ENCODE data around the gene FUS. TPM values are rescaled to one million over a fixed set of nuclear protein-coding genes. Genes with fewer than 3 reads are reported as not detected.
A peak's percentile ranks its signal among the peaks of the same experiment; 100 is the strongest.

Gene FUS
- total and polyA plus RNA-seq, 7 experiments from 2014 or later: 177 to 956 (median 614) TPM

DNA sequence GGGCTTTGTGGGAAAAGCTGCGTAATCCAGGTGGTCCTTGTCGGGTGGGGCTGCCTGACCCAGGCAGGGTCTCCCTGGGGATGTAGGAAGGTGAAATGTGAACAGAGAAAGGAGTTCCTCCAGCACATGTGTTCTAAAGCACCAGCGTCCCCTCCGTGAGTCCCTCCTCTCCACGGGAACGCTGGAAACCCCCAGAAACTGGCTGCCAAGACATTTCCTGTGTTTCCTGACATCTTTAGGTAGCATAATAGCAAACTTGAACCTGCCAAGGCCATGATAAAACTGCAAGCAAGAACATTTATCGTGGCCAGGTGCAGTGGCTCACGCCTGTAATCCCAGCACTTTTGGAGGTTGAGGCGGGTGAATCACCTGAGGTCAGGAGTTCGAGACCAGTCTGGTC is 49.6 kb downstream of the FUS start:
- no peaks in the 10 kb centered on the region for H3K36me3 ChIP-seq (ENCODE audit: control insufficient read depth in 2 of 3, insufficient read depth in 3 of 3, low read length in 3 of 3)
- no peaks in the 10 kb centered on the region for H3K4me1 ChIP-seq (ENCODE audit: control insufficient read depth in 2 of 2, insufficient read depth in 2 of 2, low read length in 2 of 2)
- CTCF ChIA-PET: no interaction called here
- POLR2A ChIA-PET: no interaction called here
- no peak overlapping the region for H3K27ac ChIP-seq (ENCODE audit: low read depth, low read length)
- H3K36me3 Mint-ChIP-seq: peaks cover 0 to 5% (median 4%) of the 10 kb centered on the region in 5 donors
- no peak overlapping the region for H3K4me3 ChIP-seq (ENCODE audit: low read length)
- no peak overlapping the region for H3K4me3 Mint-ChIP-seq
- peaks cover 0 to 6% (median 4%) of the 10 kb centered on the region in 11 donors for H3K9me3 Mint-ChIP-seq
- peaks cover 0 to 8% (median 0%) of the 10 kb centered on the region in 7 donors for H3K4me1 Mint-ChIP-seq
- H3K27me3 ChIP-seq (ENCODE audit: control insufficient read depth in 2 of 2, insufficient read depth in 2 of 2, low read length in 2 of 2): no peaks in the 10 kb centered on the region
- intact Hi-C loops (cut with micrococcal nuclease): no loop called here
- H3K27ac Mint-ChIP-seq: peak overlapping the region in 1 of 9 donors; percentile 78
- DNase-seq: no peak
- H3K27me3 Mint-ChIP-seq: peaks cover 0 to 4% (median 0%) of the 10 kb centered on the region in 5 donors
- ATAC-seq: no peak
- H3K9me3 ChIP-seq (ENCODE audit: control insufficient read depth in 2 of 3, low read length in 3 of 3): no peaks in the 10 kb centered on the region

DNA sequence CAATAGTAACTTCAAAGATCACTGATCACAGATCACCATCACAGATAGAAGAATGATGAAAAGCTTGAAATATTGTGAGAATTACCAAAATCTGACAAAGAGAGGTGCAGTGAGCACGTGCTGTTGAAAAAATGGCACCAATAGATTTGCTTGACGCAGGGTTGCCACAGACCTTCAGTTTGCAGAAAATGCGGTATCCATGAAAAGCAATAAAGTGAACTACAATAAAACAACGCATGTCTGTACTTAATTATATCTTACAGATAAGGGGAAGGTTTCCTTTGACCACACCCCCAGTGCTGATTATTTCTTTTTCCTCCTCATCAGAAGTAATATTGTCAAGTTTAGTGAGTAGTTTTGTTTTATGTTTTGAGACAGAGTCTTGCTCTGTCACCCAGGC is 58.1 kb downstream of the FUS start:
- CTCF ChIA-PET: no interaction called here
- Histone ChIP-seq H3K4me3 (ENCODE audit: low read length) (no peak overlapping the region), H3K4me1 (ENCODE audit: control insufficient read depth in 2 of 2, insufficient read depth in 2 of 2, low read length in 2 of 2) (no peaks in the 10 kb centered on the region), H3K27me3 (ENCODE audit: control insufficient read depth in 2 of 2, insufficient read depth in 2 of 2, low read length in 2 of 2) (no peaks in the 10 kb centered on the region), H3K27ac (ENCODE audit: low read depth, low read length) (no peak overlapping the region), H3K36me3 (ENCODE audit: control insufficient read depth in 2 of 3, insufficient read depth in 3 of 3, low read length in 3 of 3) (no peaks in the 10 kb centered on the region), H3K9me3 (ENCODE audit: control insufficient read depth in 2 of 3, low read length in 3 of 3) (no peaks in the 10 kb centered on the region)
- peaks cover 0 to 10% (median 0%) of the 10 kb centered on the region in 7 donors for H3K4me1 Mint-ChIP-seq
- H3K36me3 Mint-ChIP-seq: peaks cover 0 to 6% (median 4%) of the 10 kb centered on the region in 5 donors
- POLR2A ChIA-PET: no interaction called here
- H3K27me3 Mint-ChIP-seq: peaks cover 0 to 2% (median 0%) of the 10 kb centered on the region in 5 donors
- intact Hi-C loops (cut with micrococcal nuclease): no loop called here
- no peak overlapping the region for H3K4me3 Mint-ChIP-seq
- H3K27ac Mint-ChIP-seq: no peak overlapping the region
- H3K9me3 Mint-ChIP-seq: peaks cover 0 to 12% (median 4%) of the 10 kb centered on the region in 11 donors
- ATAC-seq (no peak), DNase-seq (no peak)

Other genes with a start within 250 kb of the FUS start
- 10 to 100 TPM in 4 of 5 experiments, 1 to 10 TPM in 1; 6.0 to 29.8 (median 18.4) TPM for gene ORAI3, start 231.1 kb upstream of the FUS start, total RNA-seq
- 10 to 100 TPM; 10.3 to 17.8 TPM for gene ORAI3, start 231.1 kb upstream of the FUS start, polyA plus RNA-seq
- 10 to 100 TPM; 27.0 to 47.2 (median 36.8) TPM for gene SETD1A, start 222.4 kb upstream of the FUS start, total RNA-seq
- 1 to 10 TPM; 1.3 to 2.5 TPM for gene SETD1A, start 222.4 kb upstream of the FUS start, polyA plus RNA-seq
- gene HSD3B7, start 194.9 kb upstream of the FUS start, total RNA-seq: 1 to 10 TPM in 4 of 5 experiments, under 1 TPM in 1; 0.66 to 7.0 (median 3.3) TPM
- under 1 TPM in 1 of 2 donors, not detected in 1; 0.08 TPM for gene HSD3B7, start 194.9 kb upstream of the FUS start, polyA plus RNA-seq
- 1 to 10 TPM; 1.7 to 5.2 (median 4.2) TPM for gene STX1B, start 169.5 kb upstream of the FUS start, total RNA-seq
- gene STX1B, start 169.5 kb upstream of the FUS start, polyA plus RNA-seq: under 1 TPM; 0.37 to 0.51 TPM
- gene STX4, start 146.6 kb upstream of the FUS start, total RNA-seq: 100 to 1,000 TPM in 3 of 5 experiments, 10 to 100 TPM in 2; 77.9 to 114 (median 100) TPM
- 10 to 100 TPM; 23.1 to 33.1 TPM for gene STX4, start 146.6 kb upstream of the FUS start, polyA plus RNA-seq
- 10 to 100 TPM; 10.7 to 15.2 (median 12.6) TPM for gene ZNF668, start 105.9 kb upstream of the FUS start, total RNA-seq
- gene ZNF668, start 105.9 kb upstream of the FUS start, polyA plus RNA-seq: 10 to 100 TPM in 1 of 2 donors, 1 to 10 TPM in 1; 6.1 to 14.0 TPM
- gene ZNF646, start 105.7 kb upstream of the FUS start, total RNA-seq: 10 to 100 TPM; 22.2 to 49.1 (median 30.4) TPM
- gene ZNF646, start 105.7 kb upstream of the FUS start, polyA plus RNA-seq: 10 to 100 TPM in 1 of 2 donors, 1 to 10 TPM in 1; 3.9 to 13.3 TPM
- 1 to 10 TPM; 5.2 to 7.2 (median 7.1) TPM for gene PRSS53, start 91.2 kb upstream of the FUS start, total RNA-seq
- 1 to 10 TPM in 1 of 2 donors, under 1 TPM in 1; 0.46 to 1.6 TPM for gene PRSS53, start 91.2 kb upstream of the FUS start, polyA plus RNA-seq
- 10 to 100 TPM; 29.5 to 69.3 (median 35.6) TPM for gene VKORC1, start 85.3 kb upstream of the FUS start, total RNA-seq
- 10 to 100 TPM; 82.3 to 93.0 TPM for gene VKORC1, start 85.3 kb upstream of the FUS start, polyA plus RNA-seq
- gene BCKDK, start 71.8 kb upstream of the FUS start, total RNA-seq: 10 to 100 TPM; 10.3 to 30.8 (median 20.8) TPM
- gene BCKDK, start 71.8 kb upstream of the FUS start, polyA plus RNA-seq: 10 to 100 TPM; 21.0 to 36.0 TPM
- 100 to 1,000 TPM in 4 of 5 experiments, 10 to 100 TPM in 1; 63.0 to 134 (median 112) TPM for gene KAT8, start 62.5 kb upstream of the FUS start, total RNA-seq
- gene KAT8, start 62.5 kb upstream of the FUS start, polyA plus RNA-seq: 100 to 1,000 TPM in 1 of 2 donors, 10 to 100 TPM in 1; 76.3 to 106 TPM
- not detected for gene PRSS8, start 44.4 kb upstream of the FUS start, total RNA-seq
- gene PRSS8, start 44.4 kb upstream of the FUS start, polyA plus RNA-seq: not detected
- gene PRSS36, start 30.1 kb upstream of the FUS start, total RNA-seq: 1 to 10 TPM in 2 of 5 experiments, under 1 TPM in 3; 0.13 to 2.9 (median 0.69) TPM
- gene PRSS36, start 30.1 kb upstream of the FUS start, polyA plus RNA-seq: 1 to 10 TPM; 1.2 to 1.3 TPM
- 10 to 100 TPM; 13.0 to 80.1 (median 21.2) TPM for gene PYCARD, start 22.6 kb downstream of the FUS start, total RNA-seq
- gene PYCARD, start 22.6 kb downstream of the FUS start, polyA plus RNA-seq: 10 to 100 TPM; 41.0 to 44.9 TPM
- gene TRIM72, start 34.0 kb downstream of the FUS start, total RNA-seq: under 1 TPM in 1 of 5 experiments, not detected in 4; 0.24 TPM
- gene TRIM72, start 34.0 kb downstream of the FUS start, polyA plus RNA-seq: not detected
- not detected for gene PYDC1, start 37.0 kb downstream of the FUS start, total RNA-seq
- not detected for gene PYDC1, start 37.0 kb downstream of the FUS start, polyA plus RNA-seq
- 100 to 1,000 TPM in 1 of 5 experiments, 10 to 100 TPM in 2, 1 to 10 TPM in 1, under 1 TPM in 1; 0.84 to 150 (median 17.9) TPM for gene ITGAM, start 79.8 kb downstream of the FUS start, total RNA-seq
- under 1 TPM; 0.27 to 0.52 TPM for gene ITGAM, start 79.8 kb downstream of the FUS start, polyA plus RNA-seq
- 100 to 1,000 TPM in 1 of 5 experiments, 10 to 100 TPM in 2, 1 to 10 TPM in 2; 4.0 to 306 (median 40.2) TPM for gene ITGAX, start 175.0 kb downstream of the FUS start, total RNA-seq
- under 1 TPM in 1 of 2 donors, not detected in 1; 0.05 TPM for gene ITGAX, start 175.0 kb downstream of the FUS start, polyA plus RNA-seq
- 1 to 10 TPM in 1 of 5 experiments, under 1 TPM in 1, not detected in 3; 0.24 to 1.3 TPM for gene ITGAD, start 213.2 kb downstream of the FUS start, total RNA-seq
- gene ITGAD, start 213.2 kb downstream of the FUS start, polyA plus RNA-seq: not detected
- gene COX6A2, start 248.2 kb downstream of the FUS start, total RNA-seq: not detected
- gene COX6A2, start 248.2 kb downstream of the FUS start, polyA plus RNA-seq: not detected